Transverse colon (tissue), 4 donors: ENCODE data around the gene DEFB123. TPM values are rescaled to one million over a fixed set of nuclear protein-coding genes. Genes with fewer than 3 reads are reported as not detected.
"Not testable (repeated sequence)": the region's sequence is repeated elsewhere in the genome, so short reads cannot be mapped to it uniquely, and the experiment has no call there.

Experiments used
- DNase-seq: peaks from one replicate; pipeline ENCODE4 v3.0.0-alpha.2; 2019
- H3K27ac ChIP-seq, 4 donors: fragments of 200-600 bp; sonication (generic); 2 replicates each; pipeline ENCODE4 v1.5.1; 2016 to 2018; ENCODE audit warnings: inconsistent platforms in 4 of 4
- H3K27me3 ChIP-seq: fragments of 200-600 bp; sonication (generic); 2 replicates; pipeline ENCODE4 v1.5.1; 2017; ENCODE audit warnings: inconsistent platforms
- H3K36me3 ChIP-seq, 4 donors: fragments of 200-600 bp; sonication (generic); 2 replicates each; pipeline ENCODE4 v1.5.1; 2017 to 2019; ENCODE audit warnings: inconsistent platforms in 4 of 4
- H3K4me1 ChIP-seq, 4 donors: fragments of 200-600 bp; sonication (generic); 2 replicates each; pipeline ENCODE4 v1.5.1; 2017 to 2020; ENCODE audit warnings: inconsistent platforms in 4 of 4
- H3K4me3 ChIP-seq, 4 donors: fragments of 200-600 bp; sonication (generic); 1 replicate in 1 of 4; 2 replicates in 3 of 4; pipeline versions ENCODE4 v1.5.1 to v1.6.1; 2017 to 2019; ENCODE audit warnings: inconsistent platforms in 4 of 4
- H3K9me3 ChIP-seq, 2 donors: fragments of 200-600 bp; sonication (generic); 2 replicates each; pipeline ENCODE4 v1.5.1; 2017 to 2019; ENCODE audit warnings: inconsistent platforms in 2 of 2
- EP300 ChIP-seq: sonication (generic); formaldehyde crosslinking; IDR thresholded peaks from one replicate; pipeline ENCODE4 v1.6.1; 2017; ENCODE audit warnings: antibody characterized with exemption, low read depth
- POLR2A ChIP-seq: fragments of 450-650 bp; IDR thresholded peaks from one replicate; pipeline ENCODE4 v1.6.1; 2016; ENCODE audit warnings: antibody characterized with exemption, mild to moderate bottlenecking, moderate library complexity
- POLR2AphosphoS5 ChIP-seq, 3 donors: sonication (generic); formaldehyde crosslinking; IDR thresholded peaks; one replicate each; pipeline ENCODE4 v1.6.1; 2016; ENCODE audit warnings: antibody characterized with exemption in 3 of 3
- WGBS, 2 donors: methylation state at CpG; one replicate each; pipeline ENCODE4 v1.1.5; 2018; ENCODE audit warnings: low coverage in 1 of 2; 5-methylcytosine and 5-hydroxymethylcytosine counted together
- in situ Hi-C, 4 donors: fragments of 200-750 bp; cut with MboI; loops; one replicate each; pipeline versions ENCODE4 v1.15.0 to v1.15.1; 2017; ENCODE audit warnings: low sequenced_read_pairs in 3 of 4, low pct_ligation_motif_present in 1 of 4, low pct_unique_long_range_greater_than_20kb in 1 of 4
- intact Hi-C: fragments of 100-400 bp; cut with DNase I; formaldehyde crosslinking; loops from one replicate; pipeline ENCODE4 v1.15.1; 2023; ENCODE audit warnings: low total_unique reads
- total RNA-seq, 4 donors: library from RNA; depleted of rRNA; stranded (reverse); fragments of >200 nt; gene quantifications; one replicate each; pipeline ENCODE4 v1.1.0, GENCODE V29; 2016
- TF ChIP-seq, protein P1 (sequence below), 5 experiments: fragments of 200-600 bp in 3 of 5; fragments of 450-650 bp in 2 of 5; sonication (generic) in 3 of 5; IDR thresholded peaks; 1 replicate in 2 of 5; 2 replicates in 3 of 5; pipeline ENCODE4 v1.5.1; 2016 to 2017; ENCODE audit warnings: antibody characterized with exemption in 5 of 5, inconsistent platforms in 3 of 5, mild to moderate bottlenecking in 2 of 5, moderate library complexity in 1 of 5

The DEFB123 gene
- total RNA-seq, 4 donors from 2014 or later = not detected

GRCh38 chr20:31418307-31418706, 22.1 kb upstream of the DEFB123 start:
- Histone ChIP-seq H3K27me3 (no peaks in the 10 kb centered on the region), H3K36me3 (no peaks in the 10 kb centered on the region), H3K27ac (no peak overlapping the region), H3K9me3 (no peaks in the 10 kb centered on the region), H3K4me3 (no peak overlapping the region), H3K4me1 (no peaks in the 10 kb centered on the region)
- WGBS, 2 donors = 75 to 83% methylated on average over 2 to 7 of the region's 7 CpGs
- no peak for DNase-seq
- no peak for TF ChIP-seq POLR2A
- no peak for TF ChIP-seq POLR2AphosphoS5 (IDR thresholded peaks at IDR 0.05)
- TF ChIP-seq, protein P1, sequence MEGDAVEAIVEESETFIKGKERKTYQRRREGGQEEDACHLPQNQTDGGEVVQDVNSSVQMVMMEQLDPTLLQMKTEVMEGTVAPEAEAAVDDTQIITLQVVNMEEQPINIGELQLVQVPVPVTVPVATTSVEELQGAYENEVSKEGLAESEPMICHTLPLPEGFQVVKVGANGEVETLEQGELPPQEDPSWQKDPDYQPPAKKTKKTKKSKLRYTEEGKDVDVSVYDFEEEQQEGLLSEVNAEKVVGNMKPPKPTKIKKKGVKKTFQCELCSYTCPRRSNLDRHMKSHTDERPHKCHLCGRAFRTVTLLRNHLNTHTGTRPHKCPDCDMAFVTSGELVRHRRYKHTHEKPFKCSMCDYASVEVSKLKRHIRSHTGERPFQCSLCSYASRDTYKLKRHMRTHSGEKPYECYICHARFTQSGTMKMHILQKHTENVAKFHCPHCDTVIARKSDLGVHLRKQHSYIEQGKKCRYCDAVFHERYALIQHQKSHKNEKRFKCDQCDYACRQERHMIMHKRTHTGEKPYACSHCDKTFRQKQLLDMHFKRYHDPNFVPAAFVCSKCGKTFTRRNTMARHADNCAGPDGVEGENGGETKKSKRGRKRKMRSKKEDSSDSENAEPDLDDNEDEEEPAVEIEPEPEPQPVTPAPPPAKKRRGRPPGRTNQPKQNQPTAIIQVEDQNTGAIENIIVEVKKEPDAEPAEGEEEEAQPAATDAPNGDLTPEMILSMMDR (IDR thresholded peaks at IDR 0.05) = no peak
- no peak for TF ChIP-seq EP300
- in situ Hi-C loops (loop anchor here in 1 of 4 donors (25.0 kb wide), 1 partner anchor 106 kb away; the partner anchor contains the start of gene DEFB116), intact Hi-C loops (no loop called here)

GRCh38 chr20:31425797-31426196, 14.6 kb upstream of the DEFB123 start:
- H3K36me3 ChIP-seq = no peaks in the 10 kb centered on the region
- no peaks in the 10 kb centered on the region for H3K9me3 ChIP-seq
- TF ChIP-seq EP300 = no peak
- TF ChIP-seq POLR2AphosphoS5 (IDR thresholded peaks at IDR 0.05) = no peak
- TF ChIP-seq, protein P1 (IDR thresholded peaks at IDR 0.05) = no peak
- no peak for TF ChIP-seq POLR2A
- H3K4me1 ChIP-seq = no peaks in the 10 kb centered on the region
- no peaks in the 10 kb centered on the region for H3K27me3 ChIP-seq
- no peak for DNase-seq
- in situ Hi-C loops (no loop called here), intact Hi-C loops (no loop called here)
- no peak overlapping the region for H3K4me3 ChIP-seq
- no peak overlapping the region for H3K27ac ChIP-seq

DNA sequence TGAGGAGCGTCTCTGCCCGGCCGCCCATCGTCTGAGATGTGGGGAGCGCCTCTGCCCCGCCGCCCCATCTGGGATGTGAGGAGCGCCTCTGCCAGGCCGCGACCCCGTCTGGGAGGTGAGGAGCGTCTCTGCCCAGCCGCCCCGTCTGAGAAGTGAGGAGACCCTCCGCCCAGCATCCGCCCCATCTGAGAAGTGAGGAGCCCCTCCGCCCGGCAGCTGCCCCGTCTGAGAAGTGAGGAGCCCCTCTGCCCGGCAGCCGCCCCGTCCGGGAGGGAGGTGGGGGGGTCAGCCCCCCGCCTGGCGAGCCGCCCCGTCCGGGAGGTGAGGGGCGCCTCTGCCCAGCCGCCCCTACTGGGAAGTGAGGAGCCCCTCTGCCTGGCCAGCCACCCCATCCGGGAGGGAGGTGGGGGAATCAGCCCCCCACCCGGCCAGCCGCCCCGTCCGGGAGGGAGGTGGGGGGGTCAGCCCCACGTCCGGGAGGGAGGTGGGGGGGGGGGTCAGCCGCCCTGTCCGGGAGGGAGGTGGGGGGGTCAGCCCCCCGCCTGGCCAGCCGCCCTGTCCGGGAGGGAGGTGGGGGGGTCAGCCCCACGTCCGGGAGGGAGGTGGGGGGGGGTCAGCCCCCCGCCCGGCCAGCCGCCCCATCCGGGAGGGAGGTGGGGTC, 13.4 kb upstream of the DEFB123 start:
- H3K4me3 ChIP-seq, intact Hi-C loops, H3K4me1 ChIP-seq, H3K36me3 ChIP-seq, H3K27me3 ChIP-seq, H3K9me3 ChIP-seq, DNase-seq, in situ Hi-C loops, H3K27ac ChIP-seq: not testable (repeated sequence)
- 92% methylated on average over 5 of the region's 48 CpGs; no CpG with 5 or more reads in 1 of the 2 donors for WGBS, 2 donors

DNA sequence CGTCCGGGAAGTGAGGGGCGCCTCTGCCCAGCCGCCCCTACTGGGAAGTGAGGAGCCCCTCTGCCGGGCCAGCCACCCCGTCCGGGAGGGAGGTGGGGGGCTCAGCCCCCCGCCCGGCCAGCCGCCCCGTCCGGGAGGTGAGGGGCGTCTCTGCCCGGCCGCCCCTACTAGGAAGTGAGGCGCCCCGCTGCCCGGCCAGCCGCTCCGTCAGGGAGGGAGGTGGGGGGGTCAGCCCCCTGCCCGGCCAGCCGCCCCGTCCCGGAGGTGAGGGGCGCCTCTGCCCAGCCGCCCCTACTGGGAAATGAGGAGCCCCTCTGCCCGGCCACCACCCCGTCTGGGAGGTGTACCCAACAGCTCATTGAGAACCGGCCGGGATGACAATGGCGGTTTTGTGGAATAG, 12.9 kb upstream of the DEFB123 start:
- H3K36me3 ChIP-seq, H3K4me1 ChIP-seq, intact Hi-C loops, H3K27ac ChIP-seq, H3K4me3 ChIP-seq, H3K9me3 ChIP-seq, in situ Hi-C loops, H3K27me3 ChIP-seq, DNase-seq: not testable (repeated sequence)
- WGBS, 2 donors = 100% methylated on average over 11 of the region's 31 CpGs; no CpG with 5 or more reads in 1 of the 2 donors

- H3K4me3 ChIP-seq = no peak overlapping the region
- H3K4me1 ChIP-seq = no peaks in the 10 kb centered on the region
- H3K27me3 ChIP-seq = no peaks in the 10 kb centered on the region
- TF ChIP-seq POLR2AphosphoS5 (IDR thresholded peaks at IDR 0.05) (no peak), EP300 (no peak), POLR2A (no peak)
- TF ChIP-seq, protein P1 (IDR thresholded peaks at IDR 0.05) = no peak
- intact Hi-C loops (no loop called here), in situ Hi-C loops (no loop called here)
- no peak overlapping the region for H3K27ac ChIP-seq
- DNase-seq = no peak
- 69 to 76% methylated on average over 4 of the region's 4 CpGs for WGBS, 2 donors
- no peaks in the 10 kb centered on the region for H3K9me3 ChIP-seq
- no peaks in the 10 kb centered on the region for H3K36me3 ChIP-seq
Observed at GRCh38 chr20:31430568-31431115, 9.8 kb upstream of the DEFB123 start.
